Measurements from ENCODE around the gene PKD2.

DNA sequence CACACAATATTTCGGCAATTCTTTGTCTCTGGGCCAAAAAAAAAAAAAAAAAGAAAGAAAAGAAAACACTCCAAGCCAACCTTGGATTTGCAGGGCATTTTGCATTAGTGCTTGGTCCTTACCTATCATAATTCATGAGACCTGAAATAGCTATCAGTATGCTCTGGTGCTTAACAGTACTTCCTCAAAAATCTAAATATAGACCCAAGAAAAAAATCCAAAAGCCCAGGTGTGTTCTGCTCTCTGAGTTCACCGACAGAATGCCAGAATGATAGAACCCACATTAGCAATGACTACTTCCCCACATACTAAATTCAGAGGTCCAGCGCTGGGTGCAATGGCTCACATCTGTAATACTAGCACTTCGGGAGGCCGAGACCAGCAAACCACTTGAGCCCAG lies 108.2 kb downstream of the PKD2 start:
- TF ChIP-seq POLR2A (IDR thresholded peaks at IDR 0.05) = no peak
- TF ChIP-seq, protein P1, sequence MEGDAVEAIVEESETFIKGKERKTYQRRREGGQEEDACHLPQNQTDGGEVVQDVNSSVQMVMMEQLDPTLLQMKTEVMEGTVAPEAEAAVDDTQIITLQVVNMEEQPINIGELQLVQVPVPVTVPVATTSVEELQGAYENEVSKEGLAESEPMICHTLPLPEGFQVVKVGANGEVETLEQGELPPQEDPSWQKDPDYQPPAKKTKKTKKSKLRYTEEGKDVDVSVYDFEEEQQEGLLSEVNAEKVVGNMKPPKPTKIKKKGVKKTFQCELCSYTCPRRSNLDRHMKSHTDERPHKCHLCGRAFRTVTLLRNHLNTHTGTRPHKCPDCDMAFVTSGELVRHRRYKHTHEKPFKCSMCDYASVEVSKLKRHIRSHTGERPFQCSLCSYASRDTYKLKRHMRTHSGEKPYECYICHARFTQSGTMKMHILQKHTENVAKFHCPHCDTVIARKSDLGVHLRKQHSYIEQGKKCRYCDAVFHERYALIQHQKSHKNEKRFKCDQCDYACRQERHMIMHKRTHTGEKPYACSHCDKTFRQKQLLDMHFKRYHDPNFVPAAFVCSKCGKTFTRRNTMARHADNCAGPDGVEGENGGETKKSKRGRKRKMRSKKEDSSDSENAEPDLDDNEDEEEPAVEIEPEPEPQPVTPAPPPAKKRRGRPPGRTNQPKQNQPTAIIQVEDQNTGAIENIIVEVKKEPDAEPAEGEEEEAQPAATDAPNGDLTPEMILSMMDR (IDR thresholded peaks at IDR 0.05 in 4 of 5, conservative IDR thresholded peaks at IDR 0.05 in 1 of 5) = no peak

Data from gastrocnemius medialis (tissue), 4 donors.